SH-SY5Y (cell line): ENCODE data around the gene IL31RA.

ENCODE experiments used
- GATA2 ChIP-seq: IDR thresholded peaks from 2 replicates; pipeline ENCODE4 v1.6.1; 2011; ENCODE audit warnings: mild to moderate bottlenecking, low read depth, low read length
- GATA3 ChIP-seq: IDR thresholded peaks from 2 replicates; pipeline ENCODE4 v1.6.1; 2011; ENCODE audit warnings: low read depth, mild to moderate bottlenecking, low read length, moderate library complexity

DNA sequence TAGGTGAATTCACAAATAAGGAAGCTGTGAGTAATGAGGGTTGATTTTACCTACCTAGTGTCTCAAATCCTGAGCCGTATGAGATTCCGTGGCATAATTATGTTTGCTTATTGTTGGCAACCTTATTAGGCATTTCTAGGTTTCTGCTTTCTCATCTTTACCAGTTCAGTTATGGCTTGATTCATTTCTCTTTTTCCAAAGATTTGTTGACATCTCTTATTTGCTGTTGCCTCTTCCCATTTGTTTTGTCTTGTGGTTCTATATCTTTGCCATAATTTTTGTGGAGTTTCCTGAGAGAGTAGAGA lies 470 bp downstream of the IL31RA start:
- TF ChIP-seq GATA3 (no peak), GATA2 (no peak)
